NCI-H1436 (cell line): ENCODE results near the gene LEKR1.
A peak's percentile ranks its signal among the peaks of the same experiment; 100 is the strongest.
"Not testable (repeated sequence)": the region's sequence is repeated elsewhere in the genome, so short reads cannot be mapped to it uniquely, and the experiment has no call there.

Source experiments
- DNase-seq: peaks from one replicate; lab custom pipeline; 2025; lab: John Stamatoyannopoulos, UW

Gene LEKR1

DNA sequence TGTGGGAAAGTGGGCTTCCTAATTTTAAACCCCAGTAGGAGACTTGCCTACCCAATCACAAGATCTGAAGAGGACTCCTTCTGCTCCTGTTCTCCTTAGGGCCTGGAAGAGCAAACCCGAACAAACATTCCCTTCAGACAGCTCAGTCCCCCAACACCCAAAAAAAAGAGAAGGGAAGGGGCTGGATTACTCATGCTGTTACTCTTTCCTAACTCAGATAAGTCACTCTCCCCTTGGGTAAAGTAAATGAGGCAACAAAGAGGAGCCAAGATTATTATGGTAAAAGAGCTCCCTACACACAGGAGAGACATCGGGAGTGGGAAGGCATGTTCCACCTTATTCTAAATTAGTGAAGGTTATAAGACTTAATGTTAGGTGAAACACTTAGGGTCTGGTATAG is 18.1 kb upstream of the LEKR1 start:
- DNase-seq = no peak

DNA sequence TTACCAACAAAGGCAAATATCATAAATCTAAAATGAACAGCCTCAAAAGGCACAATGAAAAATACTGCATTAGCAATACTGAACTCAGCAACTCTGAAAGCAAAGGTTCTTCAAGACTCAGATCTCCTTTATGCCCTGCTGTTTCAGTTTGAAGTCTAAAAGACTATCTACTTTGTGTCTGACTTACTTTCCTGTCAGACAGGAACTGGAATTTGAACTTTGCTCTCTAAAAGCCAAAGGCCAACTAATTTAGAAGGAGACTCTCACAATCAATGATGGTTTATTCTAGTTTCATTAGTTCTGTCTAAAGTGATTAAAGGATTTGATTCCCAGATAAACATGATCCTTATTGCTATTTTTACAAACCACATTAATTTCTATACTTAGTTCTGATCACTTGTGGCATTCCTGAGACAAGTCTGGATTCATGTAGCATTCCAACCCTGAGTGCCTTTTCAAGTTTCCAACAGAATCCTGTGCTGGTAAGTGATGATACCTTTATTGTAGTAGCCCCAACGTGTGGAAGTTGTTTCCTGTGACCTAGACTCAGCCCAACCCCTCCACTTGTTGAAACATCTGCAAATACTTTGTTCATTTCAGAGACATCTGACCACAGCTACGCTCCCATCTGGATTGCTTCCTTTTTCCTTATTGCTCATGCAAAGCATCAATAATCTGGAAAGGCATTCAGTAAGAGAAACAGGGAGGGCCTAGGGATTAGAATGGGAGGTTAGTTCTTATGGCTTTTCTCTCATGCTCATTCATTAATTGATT is 14.9 kb upstream of the LEKR1 start:
- no peak for DNase-seq

DNA sequence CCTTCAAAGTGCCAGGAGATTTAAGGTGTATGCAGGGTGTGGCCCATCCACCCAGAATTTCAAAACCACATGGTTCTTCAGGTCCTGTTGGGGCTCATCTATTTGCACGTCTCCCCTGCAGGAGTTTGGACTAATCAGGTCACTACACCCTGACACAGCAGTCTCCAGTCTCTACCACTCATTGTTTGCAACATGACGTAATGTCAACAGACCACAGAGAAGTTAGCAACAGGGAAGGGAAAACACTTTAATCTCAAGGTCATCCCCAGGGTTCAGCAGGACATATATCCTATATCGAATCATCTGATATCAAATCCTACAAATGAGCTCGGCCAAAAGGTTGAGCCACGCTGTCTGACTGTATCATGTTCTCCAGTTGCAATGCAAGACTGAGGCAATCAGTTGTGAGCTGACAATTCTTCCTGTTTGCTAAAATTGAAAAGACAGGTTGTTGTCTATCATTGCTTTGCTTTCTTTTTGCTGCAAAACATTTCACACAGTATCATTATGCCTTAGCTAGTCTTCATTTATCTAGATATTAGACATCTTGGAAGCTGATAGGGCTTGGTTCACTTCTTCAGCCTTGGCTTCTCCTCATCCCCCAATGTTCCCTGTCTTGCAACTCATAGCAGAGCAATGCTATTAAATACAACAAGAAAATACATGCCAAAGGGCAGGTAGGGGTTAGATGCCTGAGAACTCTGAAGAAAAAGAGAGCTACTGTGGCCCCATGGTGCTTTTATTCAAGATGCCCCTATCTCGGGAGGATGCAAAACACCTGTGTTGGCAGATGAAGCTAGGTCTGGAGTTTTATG is 13.4 kb upstream of the LEKR1 start:
- no peak for DNase-seq

DNA sequence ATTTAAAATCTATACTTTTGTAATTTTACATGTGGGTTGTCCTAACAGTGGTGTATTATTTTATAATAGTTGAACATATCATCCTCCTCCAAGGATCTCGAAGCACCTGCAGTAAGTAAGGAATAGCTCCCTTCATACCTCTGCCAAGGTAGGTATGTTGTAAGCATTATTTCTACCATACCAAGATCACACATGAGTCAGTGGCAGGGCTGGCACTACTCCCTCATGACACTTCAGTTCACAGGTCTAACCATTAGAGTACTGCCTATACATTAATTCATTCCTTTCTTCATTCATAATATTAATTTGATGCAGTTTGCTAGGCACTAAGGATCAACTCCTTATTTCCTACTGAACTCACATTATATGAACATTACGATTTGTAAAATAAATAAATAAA is 11.9 kb upstream of the LEKR1 start:
- no peak for DNase-seq

DNA sequence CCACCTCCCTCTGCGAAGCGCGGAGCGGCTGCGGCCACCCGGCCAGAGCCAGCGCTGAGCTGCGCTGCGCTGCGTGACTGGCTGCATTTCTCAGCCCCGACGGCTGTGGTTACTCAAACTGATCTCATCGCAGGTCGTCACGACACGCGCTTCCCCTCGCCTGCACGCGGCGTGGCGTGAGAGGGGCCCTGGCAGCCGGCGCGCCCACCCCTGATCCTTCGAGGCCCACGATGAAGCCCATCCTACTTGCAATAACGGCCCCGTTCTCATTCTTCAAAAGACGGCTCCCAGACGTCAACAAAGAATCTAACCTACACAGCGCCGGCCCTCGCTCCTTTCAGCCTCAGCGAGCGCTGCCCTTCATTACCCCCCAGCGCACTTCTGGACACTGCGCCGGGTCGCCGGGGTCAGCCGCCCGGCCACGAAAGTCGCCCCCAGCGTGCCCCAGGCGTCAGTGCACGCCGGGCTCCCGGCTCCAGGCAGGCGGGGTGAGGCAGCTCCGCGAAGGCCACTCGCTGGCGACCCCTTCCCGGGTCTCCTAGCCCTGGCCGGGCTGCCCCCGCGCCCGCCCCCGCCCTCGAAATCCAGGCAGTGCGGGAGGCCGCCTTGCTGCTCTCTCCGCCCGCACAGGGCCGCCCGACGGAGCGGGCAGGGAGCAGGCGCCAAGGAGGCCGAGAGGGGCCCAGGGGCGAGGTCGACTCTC is 9.9 kb upstream of the LEKR1 start:
- no peak for DNase-seq

DNA sequence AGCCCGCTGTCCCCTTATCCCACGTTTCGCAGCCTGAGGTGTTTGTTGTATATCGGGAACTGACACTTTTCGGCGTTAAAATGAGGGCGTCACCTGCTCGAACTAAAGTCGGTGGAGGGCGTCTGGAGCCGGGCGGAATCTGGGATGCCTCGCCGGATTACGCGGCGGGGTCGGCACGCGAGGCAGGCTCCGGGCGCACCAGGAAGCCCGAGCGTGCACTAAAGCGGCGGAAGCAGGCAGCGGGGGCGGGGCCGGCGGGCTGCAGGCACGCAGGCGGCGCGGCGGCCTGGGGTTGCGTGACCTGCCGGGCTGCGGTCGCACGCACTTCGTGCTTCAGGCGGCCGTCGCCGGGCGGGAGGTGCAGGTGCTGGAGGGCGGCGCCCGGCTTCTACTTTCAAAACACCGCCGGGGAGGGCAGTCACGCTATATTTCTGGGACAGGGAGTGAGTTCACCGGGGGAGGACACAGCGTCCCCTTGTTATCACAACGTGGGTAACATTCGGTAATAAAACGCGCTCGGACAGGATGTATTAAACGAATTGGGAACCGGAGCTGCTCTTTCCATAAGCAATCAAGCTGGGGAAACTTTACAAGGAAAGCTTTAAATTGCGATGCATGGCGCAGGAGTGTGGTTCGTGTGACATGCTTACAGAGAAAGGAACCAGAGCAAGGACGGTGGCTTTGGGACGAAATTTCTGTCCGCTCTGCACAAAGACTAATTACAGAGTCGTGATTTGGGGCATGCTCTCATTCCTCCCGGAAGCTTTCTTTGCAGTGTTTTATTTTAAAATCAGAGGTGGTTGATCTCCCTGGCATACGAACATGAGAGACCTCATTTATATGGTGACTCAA is 9.1 kb upstream of the LEKR1 start:
- peak; percentile 51 for DNase-seq

DNA sequence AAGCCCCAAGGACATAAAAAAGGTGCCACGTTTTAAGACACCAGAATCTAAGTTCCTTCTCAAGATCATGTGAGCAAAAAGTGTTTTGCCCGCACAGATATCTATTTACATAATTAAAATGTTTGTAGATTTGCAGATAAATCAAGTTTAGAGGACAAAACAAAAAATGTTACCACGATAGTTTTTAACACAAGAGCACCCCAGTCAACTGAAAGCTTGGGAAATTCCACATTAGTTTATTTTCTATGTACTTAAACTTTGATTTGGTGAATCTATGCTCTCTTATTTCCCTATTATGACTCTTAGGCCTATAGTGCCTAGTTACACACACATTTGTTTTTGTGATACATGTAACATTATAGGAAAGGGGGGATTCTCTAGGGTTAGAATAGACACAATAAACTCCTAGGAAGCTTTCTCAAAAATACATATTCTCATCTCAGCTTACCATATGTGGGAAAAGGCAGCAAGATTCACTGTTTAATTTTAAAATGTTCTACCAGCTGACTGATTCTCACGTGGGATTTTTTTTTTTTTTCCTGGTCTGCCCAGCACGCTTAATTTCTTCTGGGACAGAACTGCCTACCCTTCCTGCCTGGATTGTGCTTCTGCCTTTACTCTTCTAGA is 8.4 kb upstream of the LEKR1 start:
- no peak for DNase-seq

DNA sequence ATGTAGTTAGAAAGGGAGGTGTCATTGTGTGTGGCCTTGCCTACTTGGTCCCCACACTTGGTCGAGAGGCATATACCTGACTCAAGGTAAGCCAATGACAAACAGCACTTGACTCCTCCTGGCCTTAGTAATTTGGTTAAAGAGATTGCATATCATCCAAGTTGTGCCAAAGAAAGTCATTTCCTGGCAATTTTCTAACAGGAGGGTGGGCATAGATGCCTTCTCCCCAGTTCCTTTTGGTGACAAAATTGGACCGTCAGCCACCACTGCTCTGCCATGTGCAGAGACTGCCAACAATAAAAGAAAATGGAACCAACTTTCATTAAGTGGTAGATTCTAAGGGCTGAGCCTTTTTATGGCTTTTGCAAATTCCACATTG is 7.9 kb upstream of the LEKR1 start:
- no peak for DNase-seq

DNA sequence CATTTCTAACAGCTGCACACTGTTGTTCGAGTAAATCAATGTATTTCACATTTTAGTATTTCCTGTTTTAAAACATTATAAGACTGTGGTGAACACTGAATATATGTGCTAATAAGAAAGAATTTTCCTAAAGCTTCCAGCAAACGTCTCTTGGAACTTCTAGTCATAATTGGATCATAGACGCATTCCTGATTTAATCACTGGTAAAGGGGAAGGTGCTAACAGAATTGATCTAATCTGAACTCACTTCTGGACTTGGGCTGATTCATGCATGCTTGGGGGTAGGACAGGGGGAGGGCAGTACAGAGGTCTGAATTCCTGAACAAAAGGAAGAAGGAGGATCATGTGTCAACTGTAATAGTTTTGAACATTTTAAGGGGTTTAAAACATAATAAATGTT is 7.3 kb upstream of the LEKR1 start:
- no peak for DNase-seq

DNA sequence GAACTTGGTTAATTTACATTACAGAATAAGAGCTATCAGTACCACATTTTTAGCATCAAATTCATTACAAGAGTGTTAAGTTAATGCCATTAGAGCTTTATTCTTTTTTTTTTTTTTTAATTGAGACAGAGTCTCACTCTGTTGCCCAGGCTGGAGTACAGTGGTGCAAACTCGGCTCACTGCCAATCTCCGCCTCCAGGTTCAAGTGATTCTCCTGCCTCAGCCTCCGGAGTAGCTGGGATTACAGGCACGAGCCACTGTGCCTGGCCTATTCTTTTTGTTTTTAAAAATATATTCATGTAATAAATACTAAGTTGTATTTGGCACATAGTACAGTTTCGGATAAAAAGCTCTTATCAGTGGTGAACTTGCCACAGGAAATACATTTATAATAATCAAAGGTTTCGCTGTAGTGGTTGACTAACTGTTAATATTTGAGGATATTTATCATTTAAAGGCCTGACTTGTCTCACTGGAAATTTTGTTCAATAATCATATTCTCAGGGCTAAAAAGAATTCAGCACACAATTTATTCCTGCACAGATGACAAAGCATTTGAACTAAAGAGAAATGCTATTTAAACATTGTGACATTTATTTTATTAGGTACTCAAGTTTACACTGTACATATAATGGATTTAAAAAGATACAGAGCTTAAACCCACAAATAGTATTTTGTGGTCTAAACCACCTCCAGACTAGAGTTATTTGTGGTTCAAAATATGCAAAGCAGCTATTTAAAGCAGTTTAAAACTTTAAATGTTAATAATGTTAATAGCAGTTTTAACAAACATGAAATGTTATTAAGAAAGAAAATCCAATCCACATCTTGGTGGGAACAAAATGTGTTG is 6.1 kb upstream of the LEKR1 start:
- DNase-seq = no peak

DNA sequence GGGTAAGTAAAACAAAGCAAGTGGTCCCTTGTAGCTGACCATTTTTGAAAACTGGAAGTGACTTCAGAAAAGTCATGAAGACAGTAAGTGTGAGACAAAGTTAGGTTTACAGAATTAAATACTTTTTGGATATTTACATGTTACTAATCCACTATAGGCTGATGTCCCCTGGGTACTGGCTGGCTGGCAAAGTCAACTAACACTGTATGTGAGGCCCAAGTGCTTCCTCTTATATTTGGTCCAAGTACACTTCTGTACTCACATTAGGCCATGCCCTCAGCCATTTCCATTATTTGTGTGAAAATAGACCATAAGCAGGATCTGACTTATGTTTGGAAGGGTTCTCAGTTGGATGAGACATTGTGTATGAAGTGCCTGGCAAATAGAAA is 5.5 kb upstream of the LEKR1 start:
- DNase-seq = no peak

DNA sequence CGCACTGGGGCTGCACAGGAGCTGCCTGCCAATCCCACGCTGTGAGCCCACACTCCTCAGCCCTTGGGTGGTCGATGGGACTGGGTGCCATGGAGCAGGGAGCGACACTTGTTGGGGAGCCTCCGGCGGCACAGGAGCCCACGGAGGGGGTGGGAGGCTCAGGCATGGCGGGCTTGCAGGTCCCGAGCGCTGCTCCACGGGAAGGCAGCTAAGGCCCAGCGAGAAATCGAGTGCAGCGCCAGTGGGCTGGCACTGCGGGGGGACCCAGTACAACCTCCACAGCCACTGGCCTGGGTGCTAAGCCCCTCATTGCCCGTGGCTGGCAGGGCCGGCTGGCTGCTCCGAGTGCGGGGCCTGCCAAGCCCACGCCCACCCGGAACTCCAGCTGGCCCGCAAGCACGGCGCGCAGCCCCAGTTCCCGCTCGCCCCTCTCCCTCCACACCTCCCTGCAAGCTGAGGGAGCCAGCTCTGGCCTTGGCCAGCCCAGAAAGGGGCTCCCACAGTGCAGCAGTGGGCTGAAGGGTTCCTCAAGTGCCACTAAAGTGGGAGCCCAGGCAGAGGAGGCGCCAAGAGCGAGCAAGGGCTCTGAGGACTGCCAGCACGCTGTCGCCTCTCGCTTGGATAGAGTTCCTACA is 3.4 kb upstream of the LEKR1 start:
- not testable (repeated sequence) for DNase-seq

DNA sequence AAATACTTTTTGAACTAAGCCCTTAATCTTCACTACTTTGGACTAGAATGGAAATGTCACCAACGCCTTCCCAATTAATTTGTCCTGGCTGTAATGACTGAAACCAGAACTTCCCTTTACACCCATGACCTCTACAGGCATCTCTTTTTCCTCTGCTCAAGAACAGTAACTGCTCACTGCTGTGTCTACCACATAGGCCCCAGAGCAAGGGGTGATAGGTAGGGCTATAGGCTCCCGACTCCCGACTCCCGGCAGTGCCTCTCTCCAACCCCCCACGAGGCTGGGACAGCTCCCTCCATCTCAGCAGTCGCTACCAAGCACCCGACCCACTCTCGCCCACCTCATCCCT is 384 bp upstream of the LEKR1 start:
- DNase-seq = no peak

DNA sequence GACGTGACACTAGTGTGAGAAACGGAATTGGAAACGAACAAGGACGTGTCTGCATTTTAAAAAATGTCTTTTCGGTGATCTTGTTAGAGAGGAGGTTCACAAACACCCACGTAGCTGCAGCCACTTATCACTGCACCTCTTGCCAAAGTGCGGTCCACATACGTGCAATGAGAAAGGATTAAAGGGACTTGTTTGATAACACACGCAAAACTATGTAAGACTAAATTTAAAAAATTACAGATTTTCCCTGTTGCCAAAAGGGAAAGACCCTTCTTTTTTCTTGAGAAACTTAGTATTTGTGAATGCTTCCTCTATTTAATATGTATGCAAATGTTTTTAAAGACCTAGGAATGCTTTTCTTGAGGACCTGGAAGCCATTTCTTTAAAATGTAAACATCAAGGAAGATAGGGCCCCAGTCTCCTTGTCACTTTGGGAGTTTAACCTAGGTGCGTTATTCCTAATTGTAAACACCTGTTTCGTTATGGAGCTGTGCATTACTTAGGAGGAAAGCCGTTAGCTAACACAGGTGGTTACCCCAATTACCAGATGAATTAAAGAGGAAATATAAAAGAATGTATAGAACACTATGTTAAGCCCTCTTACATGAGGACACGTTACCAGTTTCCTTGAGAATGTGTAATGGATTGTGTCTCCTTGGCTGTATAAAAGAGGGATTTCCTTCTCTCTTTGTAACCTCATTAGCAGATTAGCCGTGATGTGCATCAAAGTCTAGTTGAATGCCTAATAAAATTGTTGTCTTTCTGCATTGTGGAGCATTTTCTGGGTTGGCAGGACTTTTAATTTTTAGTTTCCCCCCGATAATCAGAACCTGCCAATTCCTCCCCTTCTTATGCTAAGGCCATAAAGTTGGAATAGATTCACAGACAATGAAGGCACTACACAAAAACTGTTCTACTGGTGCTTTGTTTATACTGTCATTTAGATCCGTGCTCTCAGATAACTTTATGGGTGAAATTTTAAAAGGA is 1.0 kb downstream of the LEKR1 start:
- no peak for DNase-seq

DNA sequence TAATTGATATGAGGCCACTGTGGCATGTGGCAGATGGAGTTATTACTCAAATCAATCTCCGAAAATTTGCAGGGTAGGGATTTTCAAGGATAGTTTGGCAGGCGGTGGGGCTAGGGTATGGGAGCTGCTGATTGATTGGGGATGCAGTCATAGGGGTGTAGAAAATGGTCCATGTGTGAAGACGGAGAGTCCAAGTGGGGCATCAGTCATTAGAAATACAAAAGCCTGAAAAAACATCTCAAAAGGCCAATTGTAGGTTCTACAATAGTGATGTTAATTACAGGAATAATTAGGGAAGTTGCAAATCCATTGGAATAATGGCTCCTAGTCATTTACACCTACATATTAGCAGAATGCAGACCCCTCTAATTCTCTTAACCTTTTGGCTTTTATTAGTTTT is 4.9 kb downstream of the LEKR1 start:
- no peak for DNase-seq

DNA sequence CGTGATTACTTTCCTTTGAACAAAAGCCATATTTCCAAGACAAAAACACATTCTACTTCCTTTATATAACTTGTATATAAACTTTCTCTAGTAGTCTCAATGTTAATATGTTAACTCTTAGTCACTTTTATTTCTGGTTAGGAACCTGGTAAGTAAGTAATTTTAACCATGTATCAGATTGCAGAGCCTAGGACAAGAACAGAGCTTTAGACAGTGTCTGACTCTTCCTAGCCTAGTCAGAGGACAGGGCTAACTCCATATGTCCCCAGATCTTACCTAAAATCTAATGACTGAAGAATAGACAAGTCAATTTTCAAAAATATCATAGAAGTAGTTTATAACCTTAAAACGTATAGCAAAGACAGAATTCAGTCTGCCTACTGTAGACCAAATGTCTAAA is 8.3 kb downstream of the LEKR1 start:
- no peak for DNase-seq

DNA sequence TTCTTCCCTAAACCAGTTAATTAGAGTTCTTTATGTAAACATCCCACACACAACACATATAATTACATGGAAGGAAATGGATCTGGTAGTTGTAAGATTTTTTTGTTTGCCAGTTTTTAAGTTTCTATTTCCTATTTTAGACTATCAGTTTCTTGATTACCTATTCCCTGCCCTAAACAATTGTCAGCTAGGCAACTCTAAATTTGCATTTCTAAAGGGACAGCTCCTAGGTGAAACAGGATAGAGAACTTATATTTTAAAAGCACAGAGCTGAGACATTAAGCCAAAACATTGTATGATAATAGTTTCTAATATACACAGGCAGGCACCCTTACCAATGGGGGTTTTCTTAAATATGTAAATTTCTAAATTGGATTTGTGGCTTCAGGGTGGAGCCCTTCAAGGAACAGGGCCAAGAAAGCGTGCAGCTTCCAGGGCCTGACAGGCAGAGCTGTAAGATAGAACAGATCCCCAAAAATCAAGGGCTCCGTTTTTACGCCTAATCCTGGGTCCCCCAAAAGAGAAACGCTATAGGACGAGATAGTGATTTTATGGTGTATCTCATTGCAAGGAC is 8.9 kb downstream of the LEKR1 start:
- DNase-seq = no peak

DNA sequence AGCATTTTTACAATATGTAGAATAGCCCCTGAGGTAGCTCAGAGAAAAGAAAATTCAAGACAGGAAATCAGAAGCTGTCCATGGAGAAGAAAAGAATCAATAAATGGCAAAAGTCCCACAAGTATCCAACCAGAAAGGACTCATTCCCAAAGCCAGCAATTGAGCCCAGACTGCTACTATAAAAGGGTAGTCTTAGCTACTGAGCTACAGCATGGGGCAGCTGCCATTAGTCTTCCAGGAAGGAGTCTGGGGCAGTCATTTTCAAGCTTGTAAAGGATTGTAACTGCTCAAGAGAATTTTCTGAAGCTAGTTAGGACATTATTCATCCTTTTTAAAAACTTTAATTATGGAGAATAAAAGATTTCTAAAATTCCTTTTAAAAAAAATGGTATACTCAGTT is 10.5 kb downstream of the LEKR1 start:
- no peak for DNase-seq

DNA sequence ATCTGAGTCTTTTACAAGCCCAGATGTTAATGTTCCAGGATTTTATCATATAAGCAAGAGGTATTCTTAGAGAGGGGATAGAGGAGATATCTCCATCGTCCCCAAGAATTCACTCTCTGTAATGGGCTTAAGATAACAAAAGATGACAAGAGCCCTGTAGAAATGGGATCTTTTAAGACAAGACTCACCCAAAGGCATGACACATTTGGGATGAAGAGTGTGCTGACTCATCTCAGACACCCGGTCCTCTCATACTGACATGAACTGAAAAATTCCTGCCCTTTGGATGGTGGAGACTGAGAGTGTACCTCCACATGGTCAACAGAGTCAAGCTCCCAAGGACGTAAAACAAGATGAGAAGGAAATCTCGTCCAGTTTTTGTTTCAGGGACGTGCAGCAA is 11.0 kb downstream of the LEKR1 start:
- no peak for DNase-seq
